Thyroid gland (tissue), 4 donors: ENCODE measurements around the gene TMA7B.

ENCODE experiments used
- POLR2A ChIP-seq, 2 donors: fragments of 450-650 bp; IDR thresholded peaks; one replicate each; pipeline ENCODE4 v1.6.1; 2017; ENCODE audit warnings: antibody characterized with exemption in 2 of 2, mild to moderate bottlenecking in 2 of 2, moderate library complexity in 1 of 2
- TF ChIP-seq, protein P1 (sequence below), 6 experiments: fragments of 200-600 bp in 3 of 6; fragments of 450-650 bp in 3 of 6; sonication (generic) in 3 of 6; IDR thresholded peaks; one replicate each; pipeline ENCODE4 v1.5.1; 2016 to 2019; ENCODE audit warnings: antibody characterized with exemption in 6 of 6, mild to moderate bottlenecking in 2 of 6, inconsistent platforms in 1 of 6, moderate library complexity in 1 of 6

DNA sequence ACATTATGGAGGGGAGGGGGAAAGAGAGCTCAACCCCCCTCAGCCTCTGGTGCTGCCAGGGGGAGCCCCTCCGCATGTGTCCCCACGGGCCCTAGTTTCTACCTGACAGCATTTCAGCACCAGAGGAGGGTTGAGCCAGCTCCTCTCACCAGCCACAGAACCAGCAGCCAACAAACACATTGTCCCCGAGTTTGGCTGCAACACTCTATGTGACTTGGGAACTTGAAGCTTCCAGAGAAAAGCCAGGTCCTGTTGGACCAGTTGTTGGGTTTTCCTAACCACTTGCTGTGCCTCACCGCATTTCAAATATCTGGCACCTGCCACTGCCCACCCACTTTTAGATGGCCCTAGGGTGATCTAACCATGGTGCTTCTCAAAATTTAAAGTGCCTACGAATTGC lies 13.5 kb downstream of the TMA7B start:
- TF ChIP-seq, protein P1, sequence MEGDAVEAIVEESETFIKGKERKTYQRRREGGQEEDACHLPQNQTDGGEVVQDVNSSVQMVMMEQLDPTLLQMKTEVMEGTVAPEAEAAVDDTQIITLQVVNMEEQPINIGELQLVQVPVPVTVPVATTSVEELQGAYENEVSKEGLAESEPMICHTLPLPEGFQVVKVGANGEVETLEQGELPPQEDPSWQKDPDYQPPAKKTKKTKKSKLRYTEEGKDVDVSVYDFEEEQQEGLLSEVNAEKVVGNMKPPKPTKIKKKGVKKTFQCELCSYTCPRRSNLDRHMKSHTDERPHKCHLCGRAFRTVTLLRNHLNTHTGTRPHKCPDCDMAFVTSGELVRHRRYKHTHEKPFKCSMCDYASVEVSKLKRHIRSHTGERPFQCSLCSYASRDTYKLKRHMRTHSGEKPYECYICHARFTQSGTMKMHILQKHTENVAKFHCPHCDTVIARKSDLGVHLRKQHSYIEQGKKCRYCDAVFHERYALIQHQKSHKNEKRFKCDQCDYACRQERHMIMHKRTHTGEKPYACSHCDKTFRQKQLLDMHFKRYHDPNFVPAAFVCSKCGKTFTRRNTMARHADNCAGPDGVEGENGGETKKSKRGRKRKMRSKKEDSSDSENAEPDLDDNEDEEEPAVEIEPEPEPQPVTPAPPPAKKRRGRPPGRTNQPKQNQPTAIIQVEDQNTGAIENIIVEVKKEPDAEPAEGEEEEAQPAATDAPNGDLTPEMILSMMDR (IDR thresholded peaks at IDR 0.05): no peak
- no peak for TF ChIP-seq POLR2A (IDR thresholded peaks at IDR 0.05)
